NB4 (cell line): Measurements from ENCODE around the gene COBL.

Source experiments
- DNase-seq: peaks from one replicate; pipeline ENCODE4 v3.0.0; 2010; ENCODE audit warnings: low read depth
- H3K4me3 ChIP-seq: one replicate; pipeline ENCODE4 v1.5.1; 2011; ENCODE audit warnings: mild to moderate bottlenecking, low read depth, low read length, moderate library complexity
- CTCF ChIP-seq: IDR thresholded peaks from one replicate; pipeline ENCODE4 v1.5.1; 2012; ENCODE audit warnings: low read depth, low read length
- MAX ChIP-seq: IDR thresholded peaks from 2 replicates; pipeline ENCODE4 v1.6.1; 2011; ENCODE audit warnings: low read depth, low read length
- MYC ChIP-seq: IDR thresholded peaks from 2 replicates; pipeline ENCODE4 v1.6.1; 2011; ENCODE audit warnings: low read depth, low read length
- POLR2A ChIP-seq: IDR thresholded peaks from 2 replicates; pipeline ENCODE4 v1.6.1; 2011; ENCODE audit warnings: mild to moderate bottlenecking; ENCODE audit not compliant: insufficient read length; ENCODE audit errors: extremely low read depth

The COBL gene

GRCh38 chr7:51135576-51135975 is 181.0 kb downstream of the COBL start:
- TF ChIP-seq MYC = no peak
- TF ChIP-seq POLR2A = no peak
- no peak for TF ChIP-seq CTCF
- TF ChIP-seq MAX = no peak
- no peak overlapping the region for H3K4me3 ChIP-seq
- no peak for DNase-seq

GRCh38 chr7:51134013-51134441 is 182.6 kb downstream of the COBL start:
- H3K4me3 ChIP-seq = no peak overlapping the region
- DNase-seq = no peak
- TF ChIP-seq POLR2A = no peak
- TF ChIP-seq MAX = no peak
- no peak for TF ChIP-seq CTCF
- TF ChIP-seq MYC = no peak

GRCh38 chr7:51132661-51133060 is 183.9 kb downstream of the COBL start:
- TF ChIP-seq CTCF (no peak), MAX (no peak), MYC (no peak), POLR2A (no peak)
- H3K4me3 ChIP-seq = no peak overlapping the region
- no peak for DNase-seq

- no peak for DNase-seq
- TF ChIP-seq MYC (no peak), POLR2A (no peak), CTCF (no peak), MAX (no peak)
- H3K4me3 ChIP-seq = no peak overlapping the region
Observed at GRCh38 chr7:51129527-51130472, 186.8 kb downstream of the COBL start.

GRCh38 chr7:51128545-51129435 is 187.8 kb downstream of the COBL start:
- H3K4me3 ChIP-seq = no peak overlapping the region
- TF ChIP-seq MAX = no peak
- no peak for TF ChIP-seq POLR2A
- TF ChIP-seq MYC = no peak
- no peak for TF ChIP-seq CTCF
- no peak for DNase-seq
